ENCODE measurements around the gene RANGAP1. TPM values are rescaled to one million over a fixed set of nuclear protein-coding genes. Genes with fewer than 3 reads are reported as not detected.
"Not testable (repeated sequence)": the region's sequence is repeated elsewhere in the genome, so short reads cannot be mapped to it uniquely, and the experiment has no call there.

Gene RANGAP1
- total and polyA plus RNA-seq, 9 donors, result 17.2 to 37.9 (median 32.1) TPM

DNA sequence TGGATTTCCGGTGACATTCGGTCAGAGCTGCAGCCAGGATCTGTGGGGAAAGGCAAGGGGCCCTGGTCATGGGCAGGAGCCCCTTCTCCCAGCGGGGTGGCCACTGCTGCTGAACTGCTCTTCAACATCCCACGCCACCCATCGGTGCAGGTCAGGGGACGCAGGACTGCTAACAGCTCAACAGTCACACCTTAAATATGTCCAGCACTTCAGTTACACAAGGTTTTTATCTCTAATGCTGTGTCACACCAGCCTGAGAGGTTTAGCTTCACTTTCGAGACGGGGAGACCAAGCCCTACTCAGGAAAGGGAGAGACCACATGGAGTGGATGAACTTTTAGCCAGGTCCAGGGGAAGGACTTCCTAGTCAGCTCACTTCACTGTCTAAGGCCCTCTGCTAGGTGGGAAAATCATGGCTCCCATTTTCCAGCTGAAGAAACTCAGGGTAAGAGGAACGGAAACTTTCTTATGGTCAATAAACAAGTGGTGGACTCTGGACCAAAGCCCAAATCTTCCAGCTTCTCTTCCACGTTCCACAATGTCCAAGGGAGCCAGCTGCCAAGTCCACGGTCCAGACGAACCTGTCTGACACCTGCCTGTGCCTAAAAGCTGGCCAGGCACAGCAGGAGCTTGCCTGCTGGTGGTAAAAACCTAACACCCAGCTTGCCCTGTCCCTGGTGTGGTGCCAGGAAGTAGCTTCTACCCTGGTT lies 24.3 kb downstream of the RANGAP1 start:
- intact Hi-C loops (cut with DNase I), result no loop called here
- no peaks in the 10 kb centered on the region for H3K36me3 ChIP-seq
- H3K27ac ChIP-seq, result no peak overlapping the region

DNA sequence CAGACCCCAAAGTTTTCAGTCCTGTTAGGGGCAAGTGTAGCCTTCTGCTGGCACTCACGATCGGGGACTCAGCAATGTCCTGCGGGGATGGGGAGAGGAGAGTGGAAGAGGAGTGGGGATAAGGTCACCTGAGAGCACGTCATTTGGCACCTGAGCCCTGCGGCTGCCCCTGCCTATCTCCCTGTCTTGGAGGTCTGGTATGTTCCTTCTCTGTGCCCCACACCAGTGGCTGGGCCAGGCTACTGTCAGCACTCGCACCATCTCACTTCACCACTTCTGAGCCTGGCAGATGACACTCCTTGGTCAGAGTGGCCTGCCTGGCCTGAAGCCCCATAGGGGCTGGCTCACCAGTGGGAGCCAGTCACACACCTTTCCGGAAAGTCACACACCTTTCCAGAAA lies 25.1 kb downstream of the RANGAP1 start:
- no peak for TF ChIP-seq POLR2A (IDR thresholded peaks at IDR 0.05)
- TF ChIP-seq, protein P1, sequence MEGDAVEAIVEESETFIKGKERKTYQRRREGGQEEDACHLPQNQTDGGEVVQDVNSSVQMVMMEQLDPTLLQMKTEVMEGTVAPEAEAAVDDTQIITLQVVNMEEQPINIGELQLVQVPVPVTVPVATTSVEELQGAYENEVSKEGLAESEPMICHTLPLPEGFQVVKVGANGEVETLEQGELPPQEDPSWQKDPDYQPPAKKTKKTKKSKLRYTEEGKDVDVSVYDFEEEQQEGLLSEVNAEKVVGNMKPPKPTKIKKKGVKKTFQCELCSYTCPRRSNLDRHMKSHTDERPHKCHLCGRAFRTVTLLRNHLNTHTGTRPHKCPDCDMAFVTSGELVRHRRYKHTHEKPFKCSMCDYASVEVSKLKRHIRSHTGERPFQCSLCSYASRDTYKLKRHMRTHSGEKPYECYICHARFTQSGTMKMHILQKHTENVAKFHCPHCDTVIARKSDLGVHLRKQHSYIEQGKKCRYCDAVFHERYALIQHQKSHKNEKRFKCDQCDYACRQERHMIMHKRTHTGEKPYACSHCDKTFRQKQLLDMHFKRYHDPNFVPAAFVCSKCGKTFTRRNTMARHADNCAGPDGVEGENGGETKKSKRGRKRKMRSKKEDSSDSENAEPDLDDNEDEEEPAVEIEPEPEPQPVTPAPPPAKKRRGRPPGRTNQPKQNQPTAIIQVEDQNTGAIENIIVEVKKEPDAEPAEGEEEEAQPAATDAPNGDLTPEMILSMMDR (IDR thresholded peaks at IDR 0.05), result no peak
- TF ChIP-seq EP300 (IDR thresholded peaks at IDR 0.05), result no peak
- H3K4me1 ChIP-seq (ENCODE audit: insufficient read depth), result no peaks in the 10 kb centered on the region
- no peaks in the 10 kb centered on the region for H3K9me3 ChIP-seq
- H3K27ac ChIP-seq, result no peak overlapping the region
- WGBS, 3 donors, result 96 to 98% (median 97%) methylated on average over 7 of the region's 7 CpGs
- no peaks in the 10 kb centered on the region for H3K27me3 ChIP-seq
- no peak overlapping the region for H3K4me3 ChIP-seq
- intact Hi-C loops (cut with DNase I), result no loop called here
- no peaks in the 10 kb centered on the region for H3K36me3 ChIP-seq
- no peak for DNase-seq

More for the DNA sequence above, 24.3 kb downstream of the RANGAP1 start:
- Histone ChIP-seq H3K9me3 (no peaks in the 10 kb centered on the region), H3K27me3 (no peaks in the 10 kb centered on the region), H3K4me3 (no peak overlapping the region), H3K4me1 (ENCODE audit: insufficient read depth) (no peaks in the 10 kb centered on the region)
- no peak for DNase-seq
- 78 to 83% (median 82%) methylated on average over 12 of the region's 12 CpGs for WGBS, 3 donors
- TF ChIP-seq POLR2A (IDR thresholded peaks at IDR 0.05) (no peak), EP300 (IDR thresholded peaks at IDR 0.05) (no peak)
- TF ChIP-seq, protein P1 (IDR thresholded peaks at IDR 0.05), result no peak

DNA sequence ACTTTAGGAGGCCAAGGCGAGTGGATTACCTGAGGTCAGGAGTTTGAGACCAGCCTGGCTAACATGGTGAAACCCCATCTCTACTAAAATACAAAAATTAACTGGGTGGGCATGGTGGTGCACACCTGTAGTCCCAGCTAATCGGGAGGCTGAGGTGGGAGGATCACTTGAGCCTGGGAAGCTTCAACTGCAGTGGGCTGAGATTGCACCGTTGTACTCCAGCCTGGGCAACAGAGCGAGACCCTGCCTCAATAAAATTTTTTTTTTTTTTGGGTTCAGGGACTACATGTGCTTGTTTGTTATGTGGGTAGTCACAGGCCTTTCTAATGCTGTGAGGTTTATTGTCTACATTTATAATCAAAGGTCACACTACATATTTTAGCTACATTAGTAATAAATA lies 26.2 kb downstream of the RANGAP1 start:
- H3K27ac ChIP-seq; H3K36me3 ChIP-seq; H3K4me1 ChIP-seq (ENCODE audit: insufficient read depth); intact Hi-C loops (cut with DNase I); H3K27me3 ChIP-seq; H3K4me3 ChIP-seq; DNase-seq; H3K9me3 ChIP-seq: not testable (repeated sequence)
- WGBS, 3 donors, result 92 to 98% (median 96%) methylated on average over 4 of the region's 4 CpGs

DNA sequence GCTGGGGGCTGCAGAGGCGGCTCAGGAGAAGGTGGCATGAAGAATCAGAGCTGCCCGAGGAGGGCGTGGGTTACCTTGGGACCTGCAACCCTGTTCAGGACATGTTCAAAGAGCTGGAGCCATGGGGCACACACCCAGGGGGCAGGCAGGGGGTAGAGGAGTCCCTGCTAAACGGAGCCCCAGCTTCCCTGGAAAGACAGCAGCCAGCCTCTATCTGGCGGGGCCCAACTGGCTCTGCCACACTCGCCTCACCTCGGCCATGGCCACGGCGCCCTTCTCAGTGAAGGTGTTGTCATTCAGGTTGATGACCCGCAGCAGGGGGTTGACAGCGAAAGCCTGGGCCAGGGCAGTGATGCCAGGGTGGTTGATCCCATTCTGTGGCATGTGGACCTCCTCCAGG lies 28.3 kb downstream of the RANGAP1 start:
- Histone ChIP-seq H3K9me3 (no peaks in the 10 kb centered on the region), H3K4me3 (no peak overlapping the region), H3K36me3 (no peaks in the 10 kb centered on the region), H3K4me1 (ENCODE audit: insufficient read depth) (no peaks in the 10 kb centered on the region), H3K27ac (no peak overlapping the region), H3K27me3 (no peaks in the 10 kb centered on the region)
- no peak for DNase-seq
- TF ChIP-seq POLR2A (IDR thresholded peaks at IDR 0.05) (no peak), EP300 (IDR thresholded peaks at IDR 0.05) (no peak)
- TF ChIP-seq, protein P1 (IDR thresholded peaks at IDR 0.05), result no peak
- WGBS, 3 donors, result 72 to 84% (median 79%) methylated on average over 11 of the region's 11 CpGs
- intact Hi-C loops (cut with DNase I), result no loop called here
